Measurements from ENCODE around the gene NPM3. TPM values are rescaled to one million over a fixed set of nuclear protein-coding genes. Genes with fewer than 3 reads are reported as not detected.

Gene NPM3
- total and polyA plus RNA-seq, 2 of the 8 experiments (the other 6 are each of a cell fraction or from before 2014, with no cell fraction given), result 127 to 175 TPM

GRCh38 chr10:101780818-101781654 is 2.2 kb downstream of the NPM3 start (continued):
- no peak for TF ChIP-seq CHD1 (IDR thresholded peaks at IDR 0.05; ENCODE audit: low read depth, low read length)
- TF ChIP-seq EZH2 (IDR thresholded peaks at IDR 0.05; ENCODE audit: low read depth, low read length, severe bottlenecking), result no peak
- TF ChIP-seq TEAD4 (IDR thresholded peaks at IDR 0.05; ENCODE audit: low read depth, low read length), result no peak
- TF ChIP-seq ATF2 (IDR thresholded peaks at IDR 0.05; ENCODE audit: low read length), result no peak
- TF ChIP-seq BRCA1 (IDR thresholded peaks at IDR 0.05; ENCODE audit: low read depth, low read length), result no peak
- 0 out of 2 replicates have a peak, but pooled peaks have one; percentile 33 for TF ChIP-seq CHD2 (IDR thresholded peaks at IDR 0.05; ENCODE audit: low read length)
- 0 out of 2 replicates have a peak, but pooled peaks have one; percentile 40 for TF ChIP-seq CREB1 (IDR thresholded peaks at IDR 0.05)
- TF ChIP-seq HDAC2 (IDR thresholded peaks at IDR 0.05; ENCODE audit: borderline replicate concordance in 1 of 2, low read depth in 2 of 2, low read length in 2 of 2), result no peak
- no peak for TF ChIP-seq RXRA (IDR thresholded peaks at IDR 0.05; ENCODE audit: insufficient read depth, low read depth, low read length)
- TF ChIP-seq SP2 (IDR thresholded peaks at IDR 0.05; ENCODE audit: low read length), result no peak
- TF ChIP-seq SIRT6 (IDR thresholded peaks at IDR 0.05; ENCODE audit: low read length), result no peak
- TF ChIP-seq SP4 (IDR thresholded peaks at IDR 0.05; ENCODE audit: low read length), result no peak
- no peak for TF ChIP-seq TCF12 (IDR thresholded peaks at IDR 0.05; ENCODE audit: low read depth, low read length)
- TF ChIP-seq GABPA (IDR thresholded peaks at IDR 0.05; ENCODE audit: borderline replicate concordance, insufficient read depth, low read length), result no peak
- TF ChIP-seq RAD21 (IDR thresholded peaks at IDR 0.05 in 1 of 2, conservative IDR thresholded peaks at IDR 0.05 in 1 of 2; ENCODE audit: low read depth in 2 of 2, low read length in 2 of 2), result peak; percentile 89 to 92
- TF ChIP-seq YY1 (IDR thresholded peaks at IDR 0.05; ENCODE audit: low read depth, low read length), result no peak

All from H1 (cell line).